ENCODE measurements around the gene UPP2. TPM values are rescaled to one million over a fixed set of nuclear protein-coding genes. Genes with fewer than 3 reads are reported as not detected.

Gene UPP2
- total RNA-seq, 1 donor, result not detected

DNA sequence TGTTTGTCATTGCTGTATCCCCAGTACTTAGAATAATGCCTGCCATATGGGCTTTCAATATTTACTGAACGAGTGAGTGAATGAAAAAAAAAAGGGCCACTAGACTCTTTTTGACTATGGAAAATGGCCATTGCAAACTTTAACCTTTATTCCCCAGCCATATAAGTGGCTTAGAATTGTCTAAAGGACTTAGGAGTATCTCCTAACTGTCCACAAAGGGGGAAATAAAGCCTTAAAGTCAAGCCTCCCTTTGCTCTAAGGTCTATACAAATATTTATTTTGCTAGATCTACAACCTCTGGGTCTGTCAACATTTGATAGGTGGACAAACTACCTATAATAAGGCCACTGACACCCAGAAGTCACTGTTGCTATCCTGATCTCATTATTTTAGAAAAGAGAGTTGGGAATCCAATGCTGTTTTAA is 25.7 kb downstream of the UPP2 start:
- H3K4me3 ChIP-seq (ENCODE audit: low read depth, low read length), result no peak overlapping the region
- DNase-seq (ENCODE audit: low read depth), result no peak
- TF ChIP-seq, protein P1, sequence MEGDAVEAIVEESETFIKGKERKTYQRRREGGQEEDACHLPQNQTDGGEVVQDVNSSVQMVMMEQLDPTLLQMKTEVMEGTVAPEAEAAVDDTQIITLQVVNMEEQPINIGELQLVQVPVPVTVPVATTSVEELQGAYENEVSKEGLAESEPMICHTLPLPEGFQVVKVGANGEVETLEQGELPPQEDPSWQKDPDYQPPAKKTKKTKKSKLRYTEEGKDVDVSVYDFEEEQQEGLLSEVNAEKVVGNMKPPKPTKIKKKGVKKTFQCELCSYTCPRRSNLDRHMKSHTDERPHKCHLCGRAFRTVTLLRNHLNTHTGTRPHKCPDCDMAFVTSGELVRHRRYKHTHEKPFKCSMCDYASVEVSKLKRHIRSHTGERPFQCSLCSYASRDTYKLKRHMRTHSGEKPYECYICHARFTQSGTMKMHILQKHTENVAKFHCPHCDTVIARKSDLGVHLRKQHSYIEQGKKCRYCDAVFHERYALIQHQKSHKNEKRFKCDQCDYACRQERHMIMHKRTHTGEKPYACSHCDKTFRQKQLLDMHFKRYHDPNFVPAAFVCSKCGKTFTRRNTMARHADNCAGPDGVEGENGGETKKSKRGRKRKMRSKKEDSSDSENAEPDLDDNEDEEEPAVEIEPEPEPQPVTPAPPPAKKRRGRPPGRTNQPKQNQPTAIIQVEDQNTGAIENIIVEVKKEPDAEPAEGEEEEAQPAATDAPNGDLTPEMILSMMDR (IDR thresholded peaks at IDR 0.05; ENCODE audit: insufficient read depth, low read length), result no peak

DNA sequence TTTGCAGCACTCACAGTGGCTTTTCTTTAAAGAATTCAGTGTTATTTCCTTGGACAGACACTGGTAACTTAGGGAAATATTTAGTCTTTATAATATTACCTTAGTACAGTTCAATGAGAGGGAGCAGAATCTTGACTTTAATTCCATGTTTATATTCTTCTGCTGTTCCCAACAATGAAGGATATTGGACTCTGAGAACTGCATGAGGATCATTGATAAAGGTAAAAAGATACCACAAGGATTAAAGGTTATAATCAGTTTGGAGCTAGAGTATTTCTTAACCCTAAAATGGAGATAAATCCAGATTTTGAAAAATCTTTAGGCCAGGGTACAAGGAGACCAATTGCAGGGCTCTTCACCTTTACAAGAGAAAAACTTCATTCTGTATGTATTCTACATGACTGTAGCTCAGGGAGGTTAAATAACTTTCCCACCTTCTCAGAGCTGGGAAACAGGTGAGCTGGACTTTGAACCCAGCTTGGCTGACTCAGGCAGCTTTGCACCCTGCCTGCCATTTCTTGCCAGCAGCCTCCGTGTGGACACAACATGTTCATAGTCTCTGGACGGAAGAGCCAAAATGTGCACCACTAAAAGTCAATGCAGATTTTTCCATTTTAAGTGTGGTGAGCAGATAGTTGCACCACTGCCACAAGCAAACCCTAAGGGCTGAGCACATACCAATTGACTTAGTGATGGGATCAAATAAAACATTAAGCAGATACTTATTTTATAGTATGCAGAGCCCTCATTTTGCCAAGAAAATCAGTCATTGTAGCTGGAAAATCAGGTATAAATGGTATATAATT is 26.7 kb downstream of the UPP2 start:
- TF ChIP-seq, protein P1 (IDR thresholded peaks at IDR 0.05; ENCODE audit: insufficient read depth, low read length), result no peak
- H3K4me3 ChIP-seq (ENCODE audit: low read depth, low read length), result no peak overlapping the region
- DNase-seq (ENCODE audit: low read depth), result no peak

DNA sequence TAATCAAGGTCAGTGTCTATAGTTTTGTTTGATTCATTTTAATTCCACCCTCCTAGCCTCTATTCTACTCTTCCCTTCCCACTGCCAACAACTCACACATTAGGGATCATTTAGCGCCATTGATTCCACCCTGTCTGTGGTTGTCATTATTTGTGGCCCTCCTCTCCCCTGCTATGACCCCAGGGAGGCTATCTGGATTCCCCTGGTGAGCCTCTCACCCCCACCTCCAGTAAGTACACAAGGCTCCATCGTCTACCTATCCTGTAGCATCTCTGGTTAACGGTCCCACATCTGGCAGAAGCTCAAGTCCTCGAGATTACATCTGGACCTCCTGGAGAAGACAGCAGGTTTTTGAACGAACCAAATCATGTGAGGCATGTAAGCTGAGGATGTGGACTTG is 27.4 kb downstream of the UPP2 start:
- DNase-seq (ENCODE audit: low read depth), result no peak
- TF ChIP-seq, protein P1 (IDR thresholded peaks at IDR 0.05; ENCODE audit: insufficient read depth, low read length), result no peak

DNA sequence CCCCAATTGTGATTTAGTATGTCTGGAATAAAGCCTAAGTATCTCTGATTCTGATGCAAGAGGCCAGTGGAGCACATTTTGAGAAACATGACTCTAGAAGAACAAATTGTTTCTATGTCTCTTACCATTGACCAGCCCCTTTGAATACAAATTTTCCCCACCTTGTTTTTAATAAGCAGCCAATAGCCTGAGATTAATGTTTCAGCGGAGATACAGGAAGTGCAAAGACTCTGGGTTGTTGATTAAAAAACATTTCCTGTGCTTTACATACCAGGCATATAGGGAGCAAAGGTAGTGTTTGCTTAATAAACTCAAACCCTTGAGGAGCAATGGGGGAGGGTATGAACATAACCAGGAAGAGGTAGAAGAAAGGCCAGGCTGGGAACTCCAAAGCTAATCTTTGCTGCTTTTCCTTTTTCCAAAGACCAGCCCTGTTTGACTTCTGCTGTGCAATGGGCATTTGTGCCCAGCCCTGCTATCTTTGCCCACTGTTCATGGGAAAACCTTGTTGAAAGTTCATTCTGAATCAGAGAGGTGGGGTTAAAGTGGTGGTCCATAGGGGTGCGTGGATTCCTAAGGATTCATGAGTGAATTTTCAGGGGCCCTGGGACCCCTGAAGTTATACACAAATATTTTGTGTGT is 29.3 kb downstream of the UPP2 start:
- no peak overlapping the region for H3K4me3 ChIP-seq (ENCODE audit: low read depth, low read length)
- DNase-seq (ENCODE audit: low read depth), result no peak
- TF ChIP-seq, protein P1 (IDR thresholded peaks at IDR 0.05; ENCODE audit: insufficient read depth, low read length), result no peak

More for the DNA sequence above, 27.4 kb downstream of the UPP2 start:
- no peak overlapping the region for H3K4me3 ChIP-seq (ENCODE audit: low read depth, low read length)

DNA sequence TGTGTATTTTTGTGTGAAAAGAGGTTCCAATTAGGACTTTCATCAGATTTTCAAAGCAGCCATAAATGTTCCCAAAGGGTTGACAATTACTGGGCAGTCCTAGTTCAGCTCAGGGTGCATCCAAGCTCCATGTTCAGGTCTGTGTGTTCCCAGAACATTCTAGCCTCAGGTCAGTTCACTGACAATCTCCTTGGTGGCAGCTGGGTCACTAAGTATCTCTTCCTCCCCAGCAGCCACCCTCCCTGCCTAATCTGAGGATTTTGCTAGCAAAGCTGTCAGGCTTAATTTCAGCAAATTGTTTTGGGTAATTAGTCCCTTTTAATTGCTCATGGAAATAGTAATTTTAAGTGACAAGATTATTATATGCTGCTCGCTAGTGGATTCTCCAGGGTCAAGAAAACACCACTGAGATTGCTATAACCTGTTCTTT is 29.8 kb downstream of the UPP2 start:
- TF ChIP-seq, protein P1 (IDR thresholded peaks at IDR 0.05; ENCODE audit: insufficient read depth, low read length), result no peak
- DNase-seq (ENCODE audit: low read depth), result no peak
- H3K4me3 ChIP-seq (ENCODE audit: low read depth, low read length), result no peak overlapping the region

DNA sequence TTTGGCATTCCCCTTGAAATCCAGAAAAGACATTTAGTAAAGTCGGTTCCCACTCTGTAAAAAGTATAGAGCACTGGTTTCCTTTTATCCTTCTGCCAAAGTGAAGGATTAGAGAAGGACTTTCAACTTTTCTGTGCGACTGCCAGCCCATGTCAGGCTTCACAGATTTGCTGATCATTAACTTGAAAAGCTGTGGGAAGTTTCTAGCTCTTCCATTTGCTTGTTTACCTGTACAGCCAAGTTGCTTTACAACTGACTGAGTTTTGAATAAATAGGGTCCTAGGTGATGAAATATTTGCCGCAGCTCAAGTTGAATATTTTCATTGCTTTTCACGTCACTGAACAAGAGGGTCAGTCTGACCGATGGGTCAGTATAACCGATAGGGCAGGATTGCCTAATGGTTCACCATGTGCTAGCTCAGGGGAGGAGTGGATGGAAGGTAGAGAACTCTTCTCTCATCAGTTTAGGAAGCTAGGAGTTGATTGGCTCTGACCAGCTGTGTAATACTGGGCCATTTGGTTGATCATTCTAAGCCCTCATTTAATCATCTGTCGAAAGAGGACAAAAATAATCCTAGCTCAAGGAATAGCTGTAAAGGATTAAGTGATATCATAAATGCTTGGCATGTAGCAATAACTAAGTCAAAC is 30.4 kb downstream of the UPP2 start:
- TF ChIP-seq, protein P1 (IDR thresholded peaks at IDR 0.05; ENCODE audit: insufficient read depth, low read length), result no peak

More for the DNA sequence above, 30.4 kb downstream of the UPP2 start:
- DNase-seq (ENCODE audit: low read depth), result no peak
- H3K4me3 ChIP-seq (ENCODE audit: low read depth, low read length), result no peak overlapping the region
